ENCODE measurements around the gene RPL38.

RPL38 gene

DNA sequence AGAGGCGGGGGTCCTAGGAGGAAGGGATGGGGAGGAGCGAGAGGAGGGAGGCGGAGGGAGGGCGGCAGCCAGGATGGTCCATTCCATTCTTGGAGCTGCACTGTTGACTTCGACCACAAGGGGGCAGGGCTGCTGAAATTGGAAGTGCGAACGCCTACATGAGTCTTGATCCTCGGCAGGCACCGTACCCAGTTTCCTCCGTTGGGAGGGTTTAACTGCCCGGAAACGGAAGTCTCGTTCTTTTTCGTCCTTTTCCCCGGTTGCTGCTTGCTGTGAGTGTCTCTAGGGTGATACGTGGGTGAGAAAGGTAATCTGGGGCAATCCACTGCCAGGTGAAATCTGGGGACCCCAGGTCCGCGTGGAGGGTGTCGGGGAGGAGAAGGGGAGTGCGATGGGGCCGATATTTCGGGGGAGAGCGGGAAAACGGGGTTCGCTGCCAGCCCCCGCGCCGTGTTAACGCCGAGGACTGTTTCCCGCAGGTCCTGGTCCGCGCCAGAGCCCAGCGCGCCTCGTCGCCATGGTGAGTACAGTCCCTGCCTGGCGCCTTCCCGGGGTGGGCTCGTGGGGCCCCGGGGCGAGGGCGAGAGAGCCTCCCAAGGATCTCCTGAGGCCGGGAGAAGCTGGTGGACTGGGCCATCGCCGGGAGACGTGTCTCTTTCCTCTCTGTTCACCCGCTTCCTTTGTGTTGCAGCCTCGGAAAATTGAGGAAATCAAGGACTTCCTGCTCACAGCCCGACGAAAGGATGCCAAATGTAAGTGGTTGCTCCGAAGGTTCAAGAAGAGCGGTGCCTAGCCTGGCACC lies at the start of gene RPL38:
TSS of gene RPL38 (plus strand) at position 240 of the 802 bp plus-strand sequence. CDS start at position 518, 278 bp downstream.
- H3K4me1 ChIP-seq (ENCODE audit: control insufficient read depth, low read length): peaks cover 38% of the 10 kb centered on the region
- H4K20me1 ChIP-seq (ENCODE audit: control insufficient read depth, insufficient read depth, low read depth, low read length): peaks cover 25% of the 10 kb centered on the region

DNA sequence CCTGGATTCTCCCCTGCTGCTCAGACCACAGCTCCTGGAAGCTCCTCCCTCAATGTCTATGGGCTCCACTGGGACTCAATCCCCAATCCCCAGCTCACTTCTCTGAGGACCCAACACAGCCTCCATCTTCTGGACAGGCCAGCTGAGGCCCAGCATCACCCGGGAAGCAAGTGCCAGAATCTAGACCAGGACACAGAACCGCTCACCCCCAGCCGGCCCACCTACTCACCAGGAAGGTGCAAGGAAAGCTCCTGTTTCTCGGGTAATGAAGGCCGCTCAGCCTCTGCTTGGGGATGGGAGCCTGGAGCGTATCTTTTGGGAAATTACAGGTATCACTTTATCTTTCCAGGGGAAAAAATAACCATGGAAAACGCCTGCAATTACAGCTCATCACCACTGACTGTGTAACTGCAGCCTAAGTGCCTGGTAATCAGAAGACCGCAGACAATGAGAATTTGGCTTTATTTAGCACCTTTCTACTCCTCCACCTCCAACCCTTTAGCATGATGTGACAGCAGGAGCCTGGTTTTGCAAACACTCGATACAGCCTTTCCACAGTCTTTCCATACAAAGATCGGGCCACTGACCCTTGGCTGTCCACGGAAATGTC lies 49.6 kb upstream of the RPL38 start:
- H3K79me2 ChIP-seq (ENCODE audit: control insufficient read depth, low read length): no peaks in the 10 kb centered on the region

More for the DNA sequence above, at the start of gene RPL38:
- peaks cover 41% of the 10 kb centered on the region for H3F3A ChIP-seq (ENCODE audit: control insufficient read depth, insufficient read depth)
- TF ChIP-seq EZH2phosphoT487 (IDR thresholded peaks at IDR 0.05; ENCODE audit: borderline replicate concordance, low read length): no peak
- TF ChIP-seq, protein P1, sequence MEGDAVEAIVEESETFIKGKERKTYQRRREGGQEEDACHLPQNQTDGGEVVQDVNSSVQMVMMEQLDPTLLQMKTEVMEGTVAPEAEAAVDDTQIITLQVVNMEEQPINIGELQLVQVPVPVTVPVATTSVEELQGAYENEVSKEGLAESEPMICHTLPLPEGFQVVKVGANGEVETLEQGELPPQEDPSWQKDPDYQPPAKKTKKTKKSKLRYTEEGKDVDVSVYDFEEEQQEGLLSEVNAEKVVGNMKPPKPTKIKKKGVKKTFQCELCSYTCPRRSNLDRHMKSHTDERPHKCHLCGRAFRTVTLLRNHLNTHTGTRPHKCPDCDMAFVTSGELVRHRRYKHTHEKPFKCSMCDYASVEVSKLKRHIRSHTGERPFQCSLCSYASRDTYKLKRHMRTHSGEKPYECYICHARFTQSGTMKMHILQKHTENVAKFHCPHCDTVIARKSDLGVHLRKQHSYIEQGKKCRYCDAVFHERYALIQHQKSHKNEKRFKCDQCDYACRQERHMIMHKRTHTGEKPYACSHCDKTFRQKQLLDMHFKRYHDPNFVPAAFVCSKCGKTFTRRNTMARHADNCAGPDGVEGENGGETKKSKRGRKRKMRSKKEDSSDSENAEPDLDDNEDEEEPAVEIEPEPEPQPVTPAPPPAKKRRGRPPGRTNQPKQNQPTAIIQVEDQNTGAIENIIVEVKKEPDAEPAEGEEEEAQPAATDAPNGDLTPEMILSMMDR (IDR thresholded peaks at IDR 0.05; ENCODE audit: low read depth, low read length, poor library complexity, severe bottlenecking): peak; percentile 93
- H3K4me2 ChIP-seq (ENCODE audit: low read length): peak within 1 kb of the TSS; percentile 73
- peaks cover 51% of the 10 kb centered on the region for H3K79me2 ChIP-seq (ENCODE audit: control insufficient read depth, low read length)
- H3K27ac ChIP-seq (ENCODE audit: low read depth, low read length): peak within 1 kb of the TSS; percentile 70
- no peaks in the 10 kb centered on the region for H3K9me3 ChIP-seq (ENCODE audit: control insufficient read depth, insufficient read depth, low read length)
- peaks cover 29% of the 10 kb centered on the region for H3K27me3 ChIP-seq (ENCODE audit: control insufficient read depth, low read length)
- H3K36me3 ChIP-seq (ENCODE audit: control insufficient read depth, low read length): peaks cover 51% of the 10 kb centered on the region
- H3K4me3 ChIP-seq (ENCODE audit: low read length): peak within 1 kb of the TSS; percentile 97
- H3K9me2 ChIP-seq (replicated peaks; ENCODE audit: control insufficient read depth, low read length): no peaks in the 10 kb centered on the region

DNA sequence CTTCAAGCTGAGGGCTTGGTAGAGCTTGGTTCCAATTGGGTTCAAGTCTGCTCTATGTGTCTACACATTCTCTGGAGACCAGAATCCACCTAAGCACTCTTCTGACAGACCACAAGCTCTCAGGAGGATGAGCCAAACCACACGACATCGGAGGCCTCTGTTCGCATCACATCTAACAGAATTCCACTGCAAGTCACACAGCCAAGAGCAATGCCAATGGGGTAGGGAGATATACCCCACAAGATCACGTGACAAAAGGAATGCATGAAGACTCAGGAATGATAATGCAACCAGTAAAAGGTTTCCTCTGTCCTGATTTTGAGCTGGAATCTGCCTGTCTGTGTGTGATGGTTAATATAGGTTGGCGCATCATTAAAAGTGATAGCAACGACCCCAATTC lies 46.6 kb upstream of the RPL38 start:
- Histone ChIP-seq H3F3A (ENCODE audit: control insufficient read depth, insufficient read depth) (no peaks in the 10 kb centered on the region), H3K9me3 (ENCODE audit: control insufficient read depth, insufficient read depth, low read length) (no peaks in the 10 kb centered on the region), H3K36me3 (ENCODE audit: control insufficient read depth, low read length) (no peaks in the 10 kb centered on the region), H3K4me2 (ENCODE audit: low read length) (no peak overlapping the region), H3K79me2 (ENCODE audit: control insufficient read depth, low read length) (no peaks in the 10 kb centered on the region), H4K20me1 (ENCODE audit: control insufficient read depth, insufficient read depth, low read depth, low read length) (no peaks in the 10 kb centered on the region), H3K27me3 (ENCODE audit: control insufficient read depth, low read length) (no peaks in the 10 kb centered on the region), H3K4me3 (ENCODE audit: low read length) (no peak overlapping the region), H3K4me1 (ENCODE audit: control insufficient read depth, low read length) (no peaks in the 10 kb centered on the region), H3K27ac (ENCODE audit: low read depth, low read length) (no peak overlapping the region), H3K9me2 (replicated peaks; ENCODE audit: control insufficient read depth, low read length) (no peaks in the 10 kb centered on the region)
- TF ChIP-seq EZH2phosphoT487 (IDR thresholded peaks at IDR 0.05; ENCODE audit: borderline replicate concordance, low read length): no peak
- TF ChIP-seq, protein P1 (IDR thresholded peaks at IDR 0.05; ENCODE audit: low read depth, low read length, poor library complexity, severe bottlenecking): no peak

More for the DNA sequence above, 49.6 kb upstream of the RPL38 start:
- Histone ChIP-seq H4K20me1 (ENCODE audit: control insufficient read depth, insufficient read depth, low read depth, low read length) (no peaks in the 10 kb centered on the region), H3K36me3 (ENCODE audit: control insufficient read depth, low read length) (no peaks in the 10 kb centered on the region), H3K4me1 (ENCODE audit: control insufficient read depth, low read length) (no peaks in the 10 kb centered on the region), H3K27me3 (ENCODE audit: control insufficient read depth, low read length) (no peaks in the 10 kb centered on the region), H3K4me2 (ENCODE audit: low read length) (no peak overlapping the region), H3K4me3 (ENCODE audit: low read length) (no peak overlapping the region), H3F3A (ENCODE audit: control insufficient read depth, insufficient read depth) (no peaks in the 10 kb centered on the region), H3K27ac (ENCODE audit: low read depth, low read length) (no peak overlapping the region), H3K9me3 (ENCODE audit: control insufficient read depth, insufficient read depth, low read length) (no peaks in the 10 kb centered on the region), H3K9me2 (replicated peaks; ENCODE audit: control insufficient read depth, low read length) (no peaks in the 10 kb centered on the region)
- no peak for TF ChIP-seq EZH2phosphoT487 (IDR thresholded peaks at IDR 0.05; ENCODE audit: borderline replicate concordance, low read length)
- TF ChIP-seq, protein P1 (IDR thresholded peaks at IDR 0.05; ENCODE audit: low read depth, low read length, poor library complexity, severe bottlenecking): no peak

Data from DOHH2 (cell line).